Brain pericyte (primary cell): ENCODE data around the gene ACR.

Experiments
- DNase-seq: peaks from one replicate; pipeline ENCODE4 v3.0.0-alpha.2; 2012; ENCODE audit warnings: low read depth, low spot score

The ACR gene

DNA sequence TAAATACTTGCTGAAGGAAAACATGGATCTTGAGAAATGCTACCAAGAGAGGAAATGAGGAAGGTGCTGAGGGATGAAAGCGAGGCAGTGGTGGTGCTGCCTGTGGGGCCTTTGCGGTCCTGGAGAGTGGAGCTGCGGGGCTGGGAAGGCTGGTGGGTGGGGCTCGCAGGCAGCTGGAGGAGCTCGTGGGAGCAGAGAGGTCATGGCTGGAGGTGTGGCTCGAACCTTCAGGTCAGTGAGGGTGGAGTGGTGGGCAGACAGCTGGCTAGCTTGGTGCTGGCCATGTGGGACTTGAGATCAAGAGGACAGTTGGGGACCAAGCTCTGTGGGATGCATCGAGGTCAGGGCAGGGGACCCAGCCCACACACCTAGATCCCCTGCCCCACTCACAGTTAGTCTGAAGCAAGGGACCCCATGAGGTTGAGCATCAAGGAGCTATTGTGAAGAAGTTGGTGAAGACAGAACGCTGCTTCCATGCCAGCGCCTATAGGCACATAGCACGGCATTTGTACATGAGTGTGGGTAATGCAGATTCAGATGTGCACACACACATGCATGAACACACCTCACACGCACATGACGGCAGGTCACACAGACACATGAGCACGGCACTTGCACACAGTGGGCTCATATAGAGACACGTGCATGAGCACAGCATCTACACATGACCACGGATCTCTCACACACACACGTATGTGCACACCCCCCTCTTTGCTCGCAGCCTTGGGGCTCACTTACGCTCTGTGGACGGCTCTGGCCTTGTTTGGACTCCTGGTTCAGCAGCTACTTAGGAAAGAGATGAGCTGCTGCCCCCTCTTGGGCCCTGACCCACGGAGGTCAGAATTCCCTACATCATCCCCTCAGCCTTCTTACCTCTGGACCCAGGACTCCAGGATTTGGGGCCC, 34.9 kb upstream of the ACR start:
- DNase-seq, result no peak

DNA sequence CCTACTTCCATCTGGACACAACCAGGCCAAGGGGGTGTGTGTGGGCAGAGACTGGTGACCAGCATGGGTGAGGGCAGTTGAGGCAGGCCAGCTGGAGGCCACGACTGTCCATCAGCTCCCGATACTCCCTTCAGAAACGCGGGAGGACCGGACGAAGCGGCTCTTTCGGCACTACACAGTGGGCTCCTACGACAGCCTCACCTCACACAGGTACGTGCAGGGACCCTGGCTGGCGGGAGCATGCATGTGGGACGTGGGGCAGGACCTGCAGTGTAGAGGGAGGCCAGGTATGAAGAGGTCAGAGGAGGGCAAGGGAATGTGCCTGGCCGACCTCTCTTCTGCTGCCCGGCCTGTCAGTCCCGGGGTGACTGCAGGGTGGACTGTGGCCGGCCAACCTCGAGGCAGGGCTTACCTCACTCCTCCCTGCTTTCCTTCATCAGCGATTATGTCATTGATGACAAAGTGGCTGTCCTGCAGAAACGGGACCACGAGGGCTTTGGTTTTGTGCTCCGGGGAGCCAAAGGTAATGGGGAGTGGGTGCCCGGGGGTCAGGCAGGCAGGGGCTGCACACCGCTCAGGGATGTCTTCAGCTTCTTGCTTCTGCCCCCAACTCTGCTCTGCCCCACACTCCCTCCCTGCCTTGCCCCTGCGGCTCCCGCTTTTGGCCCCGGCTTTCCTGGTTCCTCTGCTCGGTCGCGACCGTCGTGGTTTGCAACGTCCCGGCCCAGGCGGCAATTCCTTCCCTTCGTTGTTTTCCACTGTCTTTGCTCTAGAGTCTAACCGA, 34.1 kb upstream of the ACR start:
- DNase-seq, result no peak

DNA sequence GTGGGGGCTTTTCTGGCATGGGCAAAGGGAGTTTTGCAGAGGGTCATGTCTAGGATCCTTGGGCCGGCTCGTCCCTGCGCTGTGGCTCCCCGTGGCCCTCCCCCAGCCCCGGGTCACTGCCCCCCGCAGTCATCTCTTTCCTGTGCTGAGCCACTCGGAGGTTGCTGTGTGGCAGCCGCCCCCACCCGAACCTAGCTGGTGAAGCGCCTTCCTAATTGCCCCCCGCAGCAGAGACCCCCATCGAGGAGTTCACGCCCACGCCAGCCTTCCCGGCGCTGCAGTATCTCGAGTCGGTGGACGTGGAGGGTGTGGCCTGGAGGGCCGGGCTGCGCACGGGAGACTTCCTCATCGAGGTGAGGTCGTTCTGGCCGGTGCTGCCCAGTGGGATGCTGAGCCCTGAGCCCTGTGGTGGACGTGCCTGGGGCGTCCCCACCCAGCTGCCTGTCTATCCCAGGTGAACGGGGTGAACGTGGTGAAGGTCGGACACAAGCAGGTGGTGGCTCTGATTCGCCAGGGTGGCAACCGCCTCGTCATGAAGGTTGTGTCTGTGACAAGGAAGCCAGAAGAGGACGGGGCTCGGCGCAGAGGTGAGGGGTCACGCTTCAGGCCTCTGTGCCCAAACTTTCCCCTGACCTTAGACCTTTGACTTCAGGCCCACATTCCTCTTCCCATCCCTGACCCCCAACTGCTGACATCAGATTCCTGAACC, 33.3 kb upstream of the ACR start:
- DNase-seq, result no peak

DNA sequence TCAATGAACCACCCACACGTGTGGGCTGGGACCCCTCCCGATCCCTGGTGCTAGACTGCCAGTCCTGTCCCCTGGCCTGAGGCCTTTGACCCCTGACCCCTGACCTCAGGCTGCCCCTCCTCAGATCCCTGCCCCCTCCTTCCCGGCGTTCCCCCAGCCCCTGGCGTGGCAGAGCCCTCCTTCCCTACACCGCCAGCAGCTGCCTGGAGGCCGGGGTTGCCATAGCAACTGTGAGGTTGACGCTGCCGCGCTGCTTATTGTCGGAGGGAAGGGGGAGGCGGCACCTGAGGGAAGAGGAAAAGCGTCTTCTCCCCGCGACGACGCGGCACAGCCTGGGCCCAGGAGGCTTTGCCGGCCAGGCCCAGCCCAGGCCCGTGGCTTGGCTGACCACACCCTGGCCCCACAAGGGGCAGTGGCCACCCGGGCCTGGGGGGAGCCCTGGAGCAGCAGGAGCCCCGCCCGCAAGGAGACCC, 32.7 kb upstream of the ACR start:
- no peak for DNase-seq

DNA sequence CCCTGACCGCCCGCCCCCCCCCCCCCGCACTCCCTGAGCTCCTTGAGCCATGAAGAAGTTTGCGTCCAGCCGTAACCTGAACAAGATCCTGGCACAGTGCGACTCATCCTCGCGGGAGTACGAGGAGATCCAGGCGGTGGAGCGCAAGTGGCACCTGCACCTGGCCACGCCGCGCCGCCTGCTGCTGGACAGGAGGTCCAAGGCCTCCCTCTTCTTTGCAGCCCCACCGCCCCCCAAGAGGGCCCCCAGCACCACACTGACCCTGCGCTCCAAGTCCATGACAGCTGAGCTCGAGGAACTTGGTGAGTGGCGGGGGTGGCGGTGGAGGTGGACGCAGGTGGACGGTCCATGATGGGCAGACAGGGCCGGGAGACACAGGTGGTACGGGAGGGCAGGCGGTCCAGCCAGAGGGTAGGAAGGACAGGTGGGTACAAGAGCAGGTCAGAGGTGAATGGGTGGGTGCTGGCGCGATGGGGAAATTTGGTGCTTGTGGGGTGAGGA, 32.1 kb upstream of the ACR start:
- no peak for DNase-seq

DNA sequence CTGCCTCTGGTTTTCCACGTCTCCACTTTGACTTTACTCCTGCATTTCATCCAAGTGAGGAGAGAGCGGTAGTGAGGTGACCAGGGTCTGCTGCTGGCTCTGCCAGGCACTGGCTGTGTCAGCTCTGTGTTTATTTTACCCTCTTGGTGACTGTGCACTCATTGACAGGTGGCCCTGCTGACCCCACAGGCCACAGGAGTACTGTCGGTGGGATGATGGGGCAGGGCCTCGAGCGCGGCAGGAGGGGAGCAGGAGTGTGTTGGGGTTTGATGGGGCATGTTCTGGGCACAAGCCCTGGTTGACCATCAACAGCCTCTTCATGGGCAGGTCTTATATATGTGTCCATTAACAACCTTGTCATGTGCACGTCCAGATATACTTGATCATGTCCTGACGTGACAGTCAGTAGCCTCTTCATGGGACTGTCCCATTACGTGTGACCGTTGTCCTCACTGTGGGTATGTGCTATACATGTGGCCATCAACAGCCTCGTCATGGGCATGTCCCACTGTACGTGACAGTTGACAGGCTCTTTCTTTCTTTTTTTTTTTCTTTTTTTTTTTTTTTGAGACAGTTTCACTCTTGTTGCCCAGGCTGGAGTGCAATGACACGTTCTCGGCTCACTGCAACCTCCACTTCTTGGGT, 31.4 kb upstream of the ACR start:
- DNase-seq, result no peak

DNA sequence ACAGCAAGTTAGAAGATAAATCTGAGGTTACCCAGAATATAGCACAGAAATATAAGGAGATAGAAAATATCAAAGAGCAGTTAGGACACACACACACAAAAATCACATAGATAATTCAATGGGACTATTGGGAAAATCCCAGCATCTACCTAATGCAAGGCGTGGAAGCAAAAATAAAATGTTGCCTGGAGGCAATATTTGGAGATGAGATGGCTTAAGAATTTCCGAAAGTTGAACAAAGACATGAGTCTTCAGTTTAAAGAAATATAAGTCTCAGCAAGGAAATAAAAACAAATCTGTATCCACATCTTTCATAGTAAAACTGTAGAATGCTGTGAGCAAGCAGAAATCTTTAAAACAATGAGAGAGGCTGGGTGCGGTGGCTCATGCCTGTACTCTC, 29.5 kb upstream of the ACR start:
- DNase-seq, result no peak

DNA sequence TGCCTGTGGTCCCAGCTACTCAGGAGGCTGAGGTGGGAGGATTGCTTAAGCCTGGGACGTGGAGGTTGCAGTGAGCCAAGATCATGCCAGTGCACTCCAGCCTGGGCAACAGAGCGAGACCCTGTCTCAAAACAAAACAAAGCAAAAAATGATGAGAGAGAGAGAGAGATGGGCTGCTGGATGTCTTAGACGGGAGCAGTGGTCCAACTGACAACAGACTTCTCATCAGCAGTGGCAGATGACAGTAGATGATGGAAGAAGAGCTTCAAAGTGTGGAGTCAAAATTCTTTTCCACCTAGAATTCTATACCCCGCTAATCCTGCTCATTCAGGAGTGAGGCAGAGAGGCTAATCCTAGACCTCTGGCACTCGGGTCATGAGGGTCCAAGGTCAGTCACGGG, 29.0 kb upstream of the ACR start:
- DNase-seq, result no peak

DNA sequence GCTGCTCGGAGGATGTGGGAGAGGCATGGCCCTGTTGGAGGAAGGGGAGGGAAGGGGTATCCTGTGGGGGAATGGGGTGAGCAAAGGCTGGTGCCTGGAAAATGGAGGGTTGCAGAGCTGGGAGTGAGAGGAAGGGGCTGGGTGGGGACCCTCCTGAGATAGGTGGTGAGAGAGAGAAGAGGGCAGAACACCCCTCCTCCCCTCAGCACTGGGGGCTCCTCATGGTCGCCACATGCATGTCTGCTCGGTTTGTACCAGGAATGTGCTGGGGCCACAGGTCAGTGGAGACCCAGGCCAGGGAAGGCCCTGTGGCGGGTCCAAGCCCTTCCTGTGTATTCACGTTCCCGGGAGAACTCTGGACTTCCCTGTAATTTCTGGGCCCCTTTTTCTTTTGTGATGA, 27.8 kb upstream of the ACR start:
- DNase-seq, result no peak

DNA sequence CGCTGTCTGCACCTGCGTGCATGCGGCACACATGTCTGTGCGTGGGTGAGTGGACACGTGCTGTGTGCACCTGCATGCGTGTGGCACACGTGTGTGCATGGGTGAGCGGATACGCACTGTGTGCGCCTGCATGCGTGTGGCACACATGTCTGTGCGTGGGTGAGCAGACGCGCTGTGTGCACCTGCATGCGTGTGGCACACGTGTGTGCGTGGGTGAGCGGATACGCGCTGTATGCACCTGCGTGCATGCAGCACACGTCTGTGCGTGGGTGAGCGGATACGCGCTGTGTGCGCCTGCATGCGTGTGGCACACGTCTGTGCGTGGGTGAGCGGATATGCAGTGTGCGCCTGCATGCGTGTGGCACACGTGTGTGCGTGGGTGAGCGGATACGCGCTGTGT, 27.1 kb upstream of the ACR start:
- DNase-seq, result no peak

DNA sequence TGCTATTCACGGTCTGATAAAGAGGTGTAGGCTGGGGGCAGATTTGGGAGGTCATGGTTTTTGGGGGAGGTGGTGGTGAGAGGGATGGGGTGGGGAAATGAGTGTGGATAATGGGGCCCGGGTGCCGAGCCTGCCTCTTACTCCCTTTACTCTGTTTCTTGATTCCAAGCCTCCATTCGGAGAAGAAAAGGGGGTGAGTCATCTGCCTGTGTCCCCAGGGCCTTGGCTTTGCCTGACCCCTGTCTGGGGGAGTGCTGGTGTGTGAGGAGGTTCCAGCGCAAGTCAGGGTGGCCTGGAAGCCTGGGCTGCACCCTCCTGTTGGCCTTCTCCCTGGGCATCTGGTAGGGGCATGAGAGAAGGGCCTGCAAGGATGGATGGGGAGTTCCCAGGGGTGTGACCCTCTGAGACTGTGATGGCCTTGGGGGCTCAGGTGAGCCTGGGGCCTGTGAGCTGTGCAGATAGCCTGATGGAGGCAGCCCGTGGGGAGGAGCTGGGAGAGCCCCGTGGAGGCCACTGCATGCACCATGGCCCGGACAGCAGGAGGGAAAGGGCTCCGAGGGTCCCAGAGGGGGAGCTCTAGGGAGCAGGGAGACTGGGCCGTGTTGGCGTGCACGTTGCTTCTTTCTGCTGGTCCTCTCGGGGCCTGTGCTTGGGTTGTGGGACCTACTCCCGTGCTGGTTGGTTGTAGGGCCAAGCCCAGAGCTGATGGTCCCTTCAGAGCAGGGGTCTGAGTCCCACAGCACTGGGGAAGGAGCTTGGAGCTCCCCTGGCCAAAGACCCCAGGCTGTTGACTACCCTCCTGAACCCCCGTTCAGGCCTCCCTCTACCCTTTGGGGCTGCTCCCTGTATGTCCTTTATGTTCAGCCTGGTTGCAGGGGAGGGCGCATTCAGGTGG, 26.3 kb upstream of the ACR start:
- DNase-seq, result no peak

DNA sequence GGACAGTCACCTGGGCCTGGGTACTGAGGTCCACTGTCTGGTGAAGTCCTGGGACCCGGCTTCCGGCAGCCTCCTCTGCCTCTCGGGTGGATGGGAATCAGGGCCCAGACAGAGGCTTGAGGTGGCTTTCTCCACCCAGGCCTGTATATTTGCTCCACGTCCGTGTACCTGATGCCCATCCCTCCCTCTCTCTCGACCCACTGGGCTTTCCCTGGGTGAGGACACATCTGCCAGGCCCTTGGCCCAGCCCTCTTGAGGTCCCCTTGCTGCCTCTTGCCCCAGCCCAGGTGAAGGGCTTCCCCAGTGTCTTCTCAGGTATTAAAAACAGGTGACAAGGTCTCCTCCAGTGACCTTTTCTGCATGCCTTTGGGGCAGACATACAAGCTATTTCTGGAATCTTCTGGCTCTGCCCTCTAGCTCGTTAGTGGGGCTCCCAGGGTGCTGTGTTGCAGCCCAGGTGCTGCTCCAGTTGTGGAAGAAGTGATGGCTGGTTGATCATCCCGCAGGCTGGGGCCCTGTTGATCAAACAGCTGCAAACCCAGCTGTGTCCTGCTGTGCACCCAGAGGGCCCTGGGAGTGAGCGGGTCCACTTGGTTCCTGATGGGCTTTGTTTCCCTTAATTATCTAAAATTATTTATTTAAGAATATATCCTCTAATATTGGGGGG, 25.5 kb upstream of the ACR start:
- no peak for DNase-seq

DNA sequence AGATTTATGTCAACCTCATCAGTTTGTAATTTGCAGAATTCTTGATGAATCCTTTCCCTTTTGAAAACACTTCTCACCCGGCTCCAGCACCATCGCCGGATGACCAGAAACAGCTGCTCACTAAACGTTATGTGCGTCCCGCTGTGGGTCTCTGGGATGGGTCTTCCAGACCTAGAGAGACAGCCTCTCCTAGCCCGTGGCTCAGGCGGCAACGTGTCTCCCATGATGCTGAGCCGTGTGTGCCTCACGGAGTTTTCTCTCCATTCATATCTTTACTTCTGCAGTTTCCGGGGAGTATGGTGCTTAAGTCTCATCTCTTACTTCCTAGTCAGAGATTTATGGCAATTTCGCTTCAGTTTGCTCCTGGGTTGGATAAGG, 25.0 kb upstream of the ACR start:
- DNase-seq, result no peak

DNA sequence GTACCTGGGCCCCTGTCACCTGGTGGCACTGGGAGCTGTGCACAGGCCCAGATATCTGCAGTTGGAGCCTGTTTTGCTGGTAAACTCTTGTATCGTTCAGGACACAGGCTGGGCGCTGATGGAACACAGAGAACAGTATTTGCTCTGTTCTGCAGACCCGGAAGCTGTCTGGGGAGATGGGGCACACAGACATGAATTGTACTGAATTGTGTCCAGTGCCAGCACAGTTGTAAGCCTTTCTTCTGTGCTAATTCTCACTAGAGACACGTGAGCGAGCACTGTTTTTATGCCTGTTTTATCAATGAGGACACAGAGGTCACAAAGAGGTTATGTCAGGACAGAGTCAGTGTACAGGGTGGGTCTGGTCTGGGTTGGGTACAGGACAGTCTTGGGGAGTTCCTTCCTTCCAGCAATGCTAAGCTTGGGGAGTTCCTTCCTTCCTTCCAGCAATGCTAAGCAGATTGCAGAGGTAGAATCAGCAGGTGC, 24.4 kb upstream of the ACR start:
- no peak for DNase-seq

DNA sequence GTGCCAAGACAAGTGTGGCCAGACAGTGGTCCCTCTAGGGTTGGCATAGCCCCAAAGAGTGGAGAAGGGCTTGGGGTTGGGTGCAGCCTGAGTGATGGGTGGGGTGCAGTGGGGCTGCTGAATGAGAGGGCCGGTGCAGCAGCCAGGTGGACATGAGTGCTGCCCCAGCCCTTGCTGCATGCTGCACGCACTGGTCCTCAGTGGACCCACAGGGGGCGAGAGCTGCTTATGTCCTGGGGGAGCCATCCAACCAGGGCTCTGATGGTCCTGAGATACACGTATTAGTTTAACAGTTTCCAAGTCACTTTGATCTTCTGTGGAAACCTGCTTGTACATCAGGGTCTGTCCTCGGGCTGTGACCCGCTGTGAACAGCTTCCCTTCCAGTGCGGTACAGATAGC, 23.9 kb upstream of the ACR start:
- DNase-seq, result no peak

DNA sequence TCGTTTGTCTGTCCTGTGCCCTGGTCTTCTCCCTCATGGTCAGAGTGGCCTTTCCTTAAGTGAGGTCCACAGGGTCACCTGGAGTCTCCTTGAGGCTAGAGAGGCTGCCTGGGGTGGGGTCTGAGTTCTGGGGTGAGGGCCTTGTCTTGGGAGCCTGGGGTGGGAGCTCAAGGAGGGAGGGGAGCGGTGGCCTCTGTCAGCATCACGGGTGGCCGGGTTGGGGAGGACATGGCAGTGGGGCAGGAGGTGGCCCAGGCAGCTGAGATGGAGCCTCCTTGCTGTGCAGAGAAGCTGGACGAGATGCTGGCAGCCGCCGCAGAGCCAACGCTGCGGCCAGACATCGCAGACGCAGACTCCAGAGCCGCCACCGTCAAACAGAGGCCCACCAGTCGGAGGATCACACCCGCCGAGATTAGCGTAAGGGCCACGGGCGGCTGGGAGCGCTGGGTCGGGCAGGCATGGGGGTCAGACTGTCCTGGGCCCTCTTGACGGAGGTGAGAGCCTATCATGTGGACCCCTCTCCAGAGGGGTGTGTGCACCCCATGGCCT, 23.3 kb upstream of the ACR start:
- no peak for DNase-seq

DNA sequence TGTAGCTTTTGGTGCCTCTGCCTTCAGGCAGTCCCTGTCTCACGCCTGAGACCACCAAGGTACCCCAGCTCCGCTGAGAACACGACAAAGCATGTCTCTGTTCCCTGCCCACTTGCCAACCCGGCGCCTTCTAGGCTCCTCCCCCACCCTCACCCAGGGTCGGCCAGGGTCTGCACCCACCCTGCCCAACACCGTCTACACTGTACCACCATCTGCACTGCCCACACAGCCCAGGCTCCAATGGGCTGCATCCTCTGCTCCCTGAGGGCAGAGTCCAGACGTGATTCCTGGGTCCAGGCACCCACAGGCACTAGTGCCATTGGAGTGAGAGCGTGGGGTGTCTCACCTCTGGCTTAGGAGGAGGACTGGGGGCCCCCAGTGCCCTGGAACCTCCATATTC, 22.8 kb upstream of the ACR start:
- DNase-seq, result no peak

DNA sequence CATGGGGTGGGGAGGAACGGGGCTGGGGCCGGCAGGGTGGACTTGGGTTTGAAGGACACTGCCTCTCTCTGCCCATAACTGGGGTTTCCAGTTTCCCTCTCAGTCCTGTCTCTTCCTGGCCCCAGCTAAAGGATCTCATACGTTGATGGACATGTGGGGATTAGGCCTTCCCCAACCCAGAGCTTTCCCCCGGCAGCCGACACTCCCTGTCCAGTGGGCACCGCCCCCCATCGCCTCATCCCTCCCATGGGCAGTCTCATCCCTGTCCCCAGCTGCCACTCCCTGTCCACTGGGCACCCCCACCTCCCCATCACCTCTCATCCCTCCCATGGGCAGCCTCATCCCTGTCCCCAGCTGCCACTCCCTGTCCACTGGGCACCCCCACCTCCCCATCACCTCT, 22.2 kb upstream of the ACR start:
- DNase-seq, result no peak

DNA sequence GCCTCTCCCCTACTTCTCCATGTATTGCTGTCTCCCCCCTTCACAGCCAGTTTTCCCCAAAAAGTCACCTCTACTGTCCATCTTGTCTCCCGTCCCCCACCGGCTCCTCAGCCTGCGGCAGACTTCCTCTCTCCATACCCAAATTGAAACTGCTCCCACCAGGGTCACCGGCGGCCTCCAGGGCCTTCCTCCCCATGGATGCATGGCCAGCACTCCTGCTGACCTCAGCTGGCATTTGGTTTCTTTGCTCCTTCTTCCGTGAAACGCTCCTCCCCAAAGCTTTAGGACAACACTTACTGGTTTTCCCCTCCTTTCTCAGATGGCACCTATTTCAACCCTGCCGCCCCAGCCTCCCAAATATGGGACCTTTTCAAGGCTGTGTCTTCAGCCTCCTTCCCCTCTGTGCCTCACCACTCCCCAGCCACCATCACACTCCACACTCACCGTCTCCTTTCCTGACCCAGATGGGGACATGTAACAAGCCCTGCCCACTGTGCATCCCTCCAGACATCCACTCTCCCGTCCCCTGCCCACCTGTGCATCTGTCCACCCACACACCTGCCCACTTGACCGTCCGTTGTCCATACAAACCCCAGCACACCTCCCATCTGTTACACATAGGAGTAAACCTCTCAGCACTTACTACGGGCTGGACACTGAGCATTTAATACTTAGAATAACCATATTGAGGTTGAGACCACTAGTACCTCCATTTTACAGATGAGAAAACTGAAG, 21.5 kb upstream of the ACR start:
- no peak for DNase-seq
